Epithelial cell of esophagus (primary cell): ENCODE measurements around the gene ATG5.

Experiments used
- DNase-seq: peaks from one replicate; pipeline ENCODE4 v3.0.0; 2010; ENCODE audit warnings: low read depth
- H3K4me3 ChIP-seq: 2 replicates; pipeline ENCODE4 v1.5.1; 2011; ENCODE audit warnings: mild to moderate bottlenecking, low read length, control low read depth
- TF ChIP-seq, protein P1 (sequence below): IDR thresholded peaks from 2 replicates; pipeline ENCODE4 v1.5.1; 2011; ENCODE audit warnings: low read depth, mild to moderate bottlenecking, low read length, control low read depth, inconsistent platforms; ENCODE audit not compliant: insufficient read depth; ENCODE audit errors: missing control alignments

The ATG5 gene

DNA sequence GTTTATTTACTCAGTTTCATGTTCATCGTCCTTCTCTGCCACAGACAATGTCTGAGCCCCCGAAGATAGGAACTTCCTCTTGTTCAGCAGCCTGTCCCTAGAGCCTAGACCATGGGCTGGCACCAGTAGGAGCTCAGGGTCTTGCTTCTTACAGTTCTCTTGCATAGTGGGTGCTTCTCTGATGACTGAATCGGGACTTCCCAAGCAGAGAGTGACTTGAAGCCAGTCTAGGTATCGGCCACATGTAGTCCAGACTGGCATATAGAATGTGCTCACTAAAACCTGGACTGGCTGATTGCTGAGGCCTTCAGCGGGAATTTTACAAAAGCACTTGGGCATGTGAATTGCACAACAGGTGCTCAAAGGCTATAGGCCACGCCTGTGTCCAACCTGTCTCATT, 187.4 kb downstream of the ATG5 start:
- no peak for DNase-seq
- TF ChIP-seq, protein P1, sequence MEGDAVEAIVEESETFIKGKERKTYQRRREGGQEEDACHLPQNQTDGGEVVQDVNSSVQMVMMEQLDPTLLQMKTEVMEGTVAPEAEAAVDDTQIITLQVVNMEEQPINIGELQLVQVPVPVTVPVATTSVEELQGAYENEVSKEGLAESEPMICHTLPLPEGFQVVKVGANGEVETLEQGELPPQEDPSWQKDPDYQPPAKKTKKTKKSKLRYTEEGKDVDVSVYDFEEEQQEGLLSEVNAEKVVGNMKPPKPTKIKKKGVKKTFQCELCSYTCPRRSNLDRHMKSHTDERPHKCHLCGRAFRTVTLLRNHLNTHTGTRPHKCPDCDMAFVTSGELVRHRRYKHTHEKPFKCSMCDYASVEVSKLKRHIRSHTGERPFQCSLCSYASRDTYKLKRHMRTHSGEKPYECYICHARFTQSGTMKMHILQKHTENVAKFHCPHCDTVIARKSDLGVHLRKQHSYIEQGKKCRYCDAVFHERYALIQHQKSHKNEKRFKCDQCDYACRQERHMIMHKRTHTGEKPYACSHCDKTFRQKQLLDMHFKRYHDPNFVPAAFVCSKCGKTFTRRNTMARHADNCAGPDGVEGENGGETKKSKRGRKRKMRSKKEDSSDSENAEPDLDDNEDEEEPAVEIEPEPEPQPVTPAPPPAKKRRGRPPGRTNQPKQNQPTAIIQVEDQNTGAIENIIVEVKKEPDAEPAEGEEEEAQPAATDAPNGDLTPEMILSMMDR, result no peak
- no peak overlapping the region for H3K4me3 ChIP-seq

DNA sequence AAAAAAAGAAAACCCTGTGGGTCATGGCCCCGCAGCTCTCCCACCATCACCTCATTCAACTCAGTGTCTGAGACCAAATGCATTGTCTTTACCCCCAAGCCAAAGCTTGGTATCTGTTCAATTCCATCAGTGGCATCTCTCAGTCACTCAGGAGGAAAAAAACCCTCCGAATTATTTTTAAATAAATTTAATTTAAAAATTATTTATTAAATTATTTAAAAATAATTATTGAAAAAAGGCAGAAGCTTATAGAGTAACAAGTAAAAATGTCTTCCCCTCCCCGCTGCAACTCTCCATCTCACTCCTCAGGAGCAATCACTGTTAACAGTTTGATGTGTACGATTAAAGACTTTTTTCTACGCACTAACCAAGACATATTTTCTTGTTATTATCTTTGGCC, 188.7 kb downstream of the ATG5 start:
- H3K4me3 ChIP-seq, result no peak overlapping the region
- DNase-seq, result no peak
- TF ChIP-seq, protein P1, result no peak

DNA sequence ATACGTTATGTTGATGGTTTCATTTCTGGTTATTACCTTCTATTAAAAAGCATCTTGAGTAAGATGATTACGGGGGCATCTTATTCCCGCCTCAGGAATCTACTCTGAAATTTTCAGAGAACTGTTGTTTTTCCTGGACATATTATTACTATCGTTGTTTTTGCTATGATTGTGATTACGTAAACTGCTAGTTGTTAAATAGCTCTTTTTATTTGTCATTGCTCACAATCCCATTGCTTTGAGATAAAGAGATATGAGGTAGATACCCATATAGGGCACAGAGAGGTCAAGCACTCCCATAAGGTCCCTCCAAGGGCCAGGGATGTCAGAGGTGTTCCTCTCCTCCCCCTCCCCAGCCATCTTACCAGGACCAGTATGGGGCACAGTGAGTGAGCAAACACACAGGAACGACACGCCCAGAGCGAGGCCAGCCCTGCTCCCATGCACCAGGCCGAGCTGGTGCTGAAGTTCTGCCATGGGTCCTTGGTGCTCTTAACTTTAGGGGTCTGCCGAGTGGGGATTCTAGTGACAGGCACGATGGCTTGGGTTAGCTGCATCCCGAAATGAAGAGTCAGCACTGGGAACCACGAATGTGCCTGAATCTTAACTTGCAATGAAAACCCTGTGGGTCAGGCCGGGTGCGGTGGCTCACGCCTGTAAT, 189.5 kb downstream of the ATG5 start:
- no peak overlapping the region for H3K4me3 ChIP-seq
- DNase-seq, result no peak
- TF ChIP-seq, protein P1, result no peak

DNA sequence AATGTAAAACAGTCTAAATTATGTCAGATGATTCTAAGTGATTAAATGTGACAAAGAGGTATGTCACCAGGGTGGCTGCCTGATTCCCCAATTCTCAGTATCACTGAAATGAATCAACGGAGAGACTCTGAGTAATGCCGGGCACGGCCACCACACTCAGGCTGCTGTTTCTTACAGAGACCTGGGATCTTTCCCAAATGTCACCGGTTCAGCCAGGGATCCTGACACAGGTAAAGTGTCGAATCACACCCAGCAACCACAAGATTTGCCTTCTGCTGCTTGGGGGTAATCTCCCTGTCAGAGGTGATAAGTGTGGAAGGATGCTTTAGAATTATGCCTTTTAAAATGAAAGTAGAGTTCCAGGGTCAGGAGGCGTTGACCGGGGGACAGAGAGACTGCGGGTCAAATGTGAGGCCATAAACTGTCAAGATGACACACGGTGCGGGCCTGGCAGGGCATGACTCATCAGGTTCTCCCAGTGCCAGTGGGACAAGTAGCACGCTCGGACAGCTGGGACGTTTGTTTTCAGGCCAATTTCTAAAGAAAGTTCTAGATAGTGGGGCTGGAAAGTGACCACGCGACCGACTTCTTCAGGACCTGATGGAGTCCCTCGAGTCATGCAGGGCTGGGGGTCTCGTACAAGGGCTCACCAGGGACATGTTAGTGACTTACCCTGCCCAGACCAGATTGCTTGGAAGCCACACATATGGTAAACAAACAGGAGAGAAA, 190.5 kb downstream of the ATG5 start:
- TF ChIP-seq, protein P1, result no peak
- no peak overlapping the region for H3K4me3 ChIP-seq
- peak; percentile 72 for DNase-seq
